ENCODE results near the gene KCNJ4.

KCNJ4 gene

GRCh38 chr22:38454353-38455075 is 485 bp downstream of the KCNJ4 start:
- Histone ChIP-seq H2BK15ac (ENCODE audit: low read depth, poor library complexity, severe bottlenecking) (no peak overlapping the region), H3K79me1 (replicated peaks; ENCODE audit: low read length, poor library complexity, severe bottlenecking) (no peaks in the 10 kb centered on the region), H3K23ac (ENCODE audit: low read length in 2 of 2) (no peak overlapping the region), H2AK5ac (ENCODE audit: low read length, severe bottlenecking) (no peak overlapping the region), H3K9ac (ENCODE audit: low read length) (no peak overlapping the region), H3K14ac (ENCODE audit: low read length in 2 of 2) (no peak overlapping the region), H3K4me2 (ENCODE audit: low read length, poor library complexity, severe bottlenecking) (peak overlapping the region; percentile 79), H3K4me3 (ENCODE audit: insufficient read depth in 1 of 2, low read depth in 1 of 2, low read length in 2 of 2) (peak overlapping the region in 1 of 2 experiments; percentile 28), H3K18ac (ENCODE audit: low read depth in 1 of 2, low read length in 2 of 2) (no peak overlapping the region), H2BK12ac (ENCODE audit: low read length in 2 of 2) (no peak overlapping the region), H4K91ac (ENCODE audit: low read length) (no peak overlapping the region), H3K9me3 (ENCODE audit: control insufficient read depth, low read length) (no peaks in the 10 kb centered on the region), H3K4ac (ENCODE audit: low read depth in 1 of 2, low read length in 2 of 2) (no peak overlapping the region), H3K27me3 (ENCODE audit: control insufficient read depth in 1 of 2, insufficient read depth in 1 of 2, low read length in 2 of 2) (peaks cover 77 to 86% of the 10 kb centered on the region in 2 experiments), H3K27ac (ENCODE audit: low read length, poor library complexity, severe bottlenecking) (no peak overlapping the region), H4K8ac (ENCODE audit: low read length) (no peak overlapping the region), H2AFZ (ENCODE audit: low read depth, low read length) (no peak overlapping the region), H2BK5ac (ENCODE audit: low read depth, low read length, poor library complexity, severe bottlenecking) (no peak overlapping the region), H3K4me1 (ENCODE audit: control insufficient read depth, insufficient read depth, low read depth, low read length) (peaks cover 19% of the 10 kb centered on the region), H2BK120ac (ENCODE audit: low read depth, low read length) (no peak overlapping the region), H3K36me3 (ENCODE audit: control insufficient read depth in 1 of 2, insufficient read depth in 2 of 2, low read depth in 1 of 2, low read length in 2 of 2) (peaks cover 0 to 3% of the 10 kb centered on the region in 2 experiments)
- WGBS, result 7% methylated on average over 42 of the region's 67 CpGs
- no peak for DNase-seq

- H2AK5ac ChIP-seq (ENCODE audit: low read length, severe bottlenecking), result no peak overlapping the region
- H3K79me1 ChIP-seq (replicated peaks; ENCODE audit: low read length, poor library complexity, severe bottlenecking), result no peaks in the 10 kb centered on the region
- H3K18ac ChIP-seq (ENCODE audit: low read depth in 1 of 2, low read length in 2 of 2), result no peak overlapping the region
- H3K14ac ChIP-seq (ENCODE audit: low read length in 2 of 2), result no peak overlapping the region
- H3K9me3 ChIP-seq (ENCODE audit: control insufficient read depth, low read length), result no peaks in the 10 kb centered on the region
- no peak overlapping the region for H3K4me2 ChIP-seq (ENCODE audit: low read length, poor library complexity, severe bottlenecking)
- peaks cover 0 to 3% of the 10 kb centered on the region in 2 experiments for H3K36me3 ChIP-seq (ENCODE audit: control insufficient read depth in 1 of 2, insufficient read depth in 2 of 2, low read depth in 1 of 2, low read length in 2 of 2)
- H2AFZ ChIP-seq (ENCODE audit: low read depth, low read length), result no peak overlapping the region
- no peak overlapping the region for H4K8ac ChIP-seq (ENCODE audit: low read length)
- WGBS, result 71% methylated on average over 1 of the region's 3 CpGs
- H3K27me3 ChIP-seq (ENCODE audit: control insufficient read depth in 1 of 2, insufficient read depth in 1 of 2, low read length in 2 of 2), result peaks cover 78 to 86% of the 10 kb centered on the region in 2 experiments
- H3K4me3 ChIP-seq (ENCODE audit: insufficient read depth in 1 of 2, low read depth in 1 of 2, low read length in 2 of 2), result no peak overlapping the region
- no peak overlapping the region for H3K9ac ChIP-seq (ENCODE audit: low read length)
- peaks cover 19% of the 10 kb centered on the region for H3K4me1 ChIP-seq (ENCODE audit: control insufficient read depth, insufficient read depth, low read depth, low read length)
- no peak for DNase-seq
- H3K4ac ChIP-seq (ENCODE audit: low read depth in 1 of 2, low read length in 2 of 2), result no peak overlapping the region
- no peak overlapping the region for H3K23ac ChIP-seq (ENCODE audit: low read length in 2 of 2)
- H2BK5ac ChIP-seq (ENCODE audit: low read depth, low read length, poor library complexity, severe bottlenecking), result no peak overlapping the region
- H2BK15ac ChIP-seq (ENCODE audit: low read depth, poor library complexity, severe bottlenecking), result no peak overlapping the region
- no peak overlapping the region for H2BK12ac ChIP-seq (ENCODE audit: low read length in 2 of 2)
- no peak overlapping the region for H3K27ac ChIP-seq (ENCODE audit: low read length, poor library complexity, severe bottlenecking)
- no peak overlapping the region for H4K91ac ChIP-seq (ENCODE audit: low read length)
- H2BK120ac ChIP-seq (ENCODE audit: low read depth, low read length), result no peak overlapping the region
These were observed 1.0 kb downstream of the KCNJ4 start for GRCh38 chr22:38453996-38454352.

GRCh38 chr22:38453066-38453672 is 1.8 kb downstream of the KCNJ4 start:
- H3K9me3 ChIP-seq (ENCODE audit: control insufficient read depth, low read length), result no peaks in the 10 kb centered on the region
- no peak overlapping the region for H2AK5ac ChIP-seq (ENCODE audit: low read length, severe bottlenecking)
- no peak overlapping the region for H3K9ac ChIP-seq (ENCODE audit: low read length)
- H3K27ac ChIP-seq (ENCODE audit: low read length, poor library complexity, severe bottlenecking), result no peak overlapping the region
- no peak overlapping the region for H2BK5ac ChIP-seq (ENCODE audit: low read depth, low read length, poor library complexity, severe bottlenecking)
- H3K14ac ChIP-seq (ENCODE audit: low read length in 2 of 2), result no peak overlapping the region
- H3K27me3 ChIP-seq (ENCODE audit: control insufficient read depth in 1 of 2, insufficient read depth in 1 of 2, low read length in 2 of 2), result peaks cover 78 to 86% of the 10 kb centered on the region in 2 experiments
- H2BK12ac ChIP-seq (ENCODE audit: low read length in 2 of 2), result no peak overlapping the region
- H4K8ac ChIP-seq (ENCODE audit: low read length), result no peak overlapping the region
- no peak overlapping the region for H3K4ac ChIP-seq (ENCODE audit: low read depth in 1 of 2, low read length in 2 of 2)
- H3K36me3 ChIP-seq (ENCODE audit: control insufficient read depth in 1 of 2, insufficient read depth in 2 of 2, low read depth in 1 of 2, low read length in 2 of 2), result peaks cover 0 to 3% of the 10 kb centered on the region in 2 experiments
- peaks cover 19% of the 10 kb centered on the region for H3K4me1 ChIP-seq (ENCODE audit: control insufficient read depth, insufficient read depth, low read depth, low read length)
- WGBS, result 82% methylated on average over 11 of the region's 11 CpGs
- H3K23ac ChIP-seq (ENCODE audit: low read length in 2 of 2), result no peak overlapping the region
- no peak overlapping the region for H2AFZ ChIP-seq (ENCODE audit: low read depth, low read length)
- no peak overlapping the region for H2BK15ac ChIP-seq (ENCODE audit: low read depth, poor library complexity, severe bottlenecking)
- H4K91ac ChIP-seq (ENCODE audit: low read length), result no peak overlapping the region
- H3K79me1 ChIP-seq (replicated peaks; ENCODE audit: low read length, poor library complexity, severe bottlenecking), result no peaks in the 10 kb centered on the region
- no peak overlapping the region for H2BK120ac ChIP-seq (ENCODE audit: low read depth, low read length)
- no peak overlapping the region for H3K4me2 ChIP-seq (ENCODE audit: low read length, poor library complexity, severe bottlenecking)
- H3K18ac ChIP-seq (ENCODE audit: low read depth in 1 of 2, low read length in 2 of 2), result no peak overlapping the region
- no peak overlapping the region for H3K4me3 ChIP-seq (ENCODE audit: insufficient read depth in 1 of 2, low read depth in 1 of 2, low read length in 2 of 2)
- no peak for DNase-seq

- DNase-seq, result no peak
- no peak overlapping the region for H2BK15ac ChIP-seq (ENCODE audit: low read depth, poor library complexity, severe bottlenecking)
- H2AFZ ChIP-seq (ENCODE audit: low read depth, low read length), result no peak overlapping the region
- H2AK5ac ChIP-seq (ENCODE audit: low read length, severe bottlenecking), result no peak overlapping the region
- H3K23ac ChIP-seq (ENCODE audit: low read length in 2 of 2), result no peak overlapping the region
- peaks cover 19% of the 10 kb centered on the region for H3K4me1 ChIP-seq (ENCODE audit: control insufficient read depth, insufficient read depth, low read depth, low read length)
- no peak overlapping the region for H4K8ac ChIP-seq (ENCODE audit: low read length)
- no peak overlapping the region for H3K18ac ChIP-seq (ENCODE audit: low read depth in 1 of 2, low read length in 2 of 2)
- H2BK12ac ChIP-seq (ENCODE audit: low read length in 2 of 2), result no peak overlapping the region
- no peak overlapping the region for H3K4me2 ChIP-seq (ENCODE audit: low read length, poor library complexity, severe bottlenecking)
- peaks cover 0 to 3% of the 10 kb centered on the region in 2 experiments for H3K36me3 ChIP-seq (ENCODE audit: control insufficient read depth in 1 of 2, insufficient read depth in 2 of 2, low read depth in 1 of 2, low read length in 2 of 2)
- H2BK120ac ChIP-seq (ENCODE audit: low read depth, low read length), result no peak overlapping the region
- no peak overlapping the region for H3K4me3 ChIP-seq (ENCODE audit: insufficient read depth in 1 of 2, low read depth in 1 of 2, low read length in 2 of 2)
- no peak overlapping the region for H3K9ac ChIP-seq (ENCODE audit: low read length)
- H3K9me3 ChIP-seq (ENCODE audit: control insufficient read depth, low read length), result no peaks in the 10 kb centered on the region
- no peaks in the 10 kb centered on the region for H3K79me1 ChIP-seq (replicated peaks; ENCODE audit: low read length, poor library complexity, severe bottlenecking)
- no peak overlapping the region for H3K27ac ChIP-seq (ENCODE audit: low read length, poor library complexity, severe bottlenecking)
- H3K4ac ChIP-seq (ENCODE audit: low read depth in 1 of 2, low read length in 2 of 2), result no peak overlapping the region
- H3K14ac ChIP-seq (ENCODE audit: low read length in 2 of 2), result no peak overlapping the region
- 55% methylated on average over 25 of the region's 25 CpGs for WGBS
- H3K27me3 ChIP-seq (ENCODE audit: control insufficient read depth in 1 of 2, insufficient read depth in 1 of 2, low read length in 2 of 2), result peaks cover 73 to 82% of the 10 kb centered on the region in 2 experiments
- H2BK5ac ChIP-seq (ENCODE audit: low read depth, low read length, poor library complexity, severe bottlenecking), result no peak overlapping the region
- no peak overlapping the region for H4K91ac ChIP-seq (ENCODE audit: low read length)
These were observed 2.5 kb downstream of the KCNJ4 start for GRCh38 chr22:38452373-38453065.
